SK-N-MC (cell line): Measurements from ENCODE around the gene NXT2.
A peak's percentile ranks its signal among the peaks of the same experiment; 100 is the strongest.
"Not testable (repeated sequence)": the region's sequence is repeated elsewhere in the genome, so short reads cannot be mapped to it uniquely, and the experiment has no call there.

Experiments used
- DNase-seq: peaks from one replicate; pipeline ENCODE4 v3.0.0-alpha.2; 2011; ENCODE audit warnings: low read depth, low spot score
- H3K27ac ChIP-seq: fragments of 200-600 bp; sonication (generic); 2 replicates; pipeline ENCODE4 v1.5.1; 2016; ENCODE audit warnings: mixed run types
- H3K36me3 ChIP-seq: fragments of 200-600 bp; sonication (generic); 2 replicates; pipeline ENCODE4 v1.6.1; 2017; ENCODE audit warnings: antibody characterized with exemption, low read length, mixed read lengths; ENCODE audit not compliant: insufficient read depth
- H3K4me3 ChIP-seq: fragments of 200-600 bp; sonication (generic); 2 replicates; pipeline ENCODE4 v1.5.1; 2016
- H3K9ac ChIP-seq: fragments of 200-600 bp; sonication (generic); 2 replicates; pipeline ENCODE4 v1.8.0; 2017; ENCODE audit warnings: mixed run types, mixed read lengths; ENCODE audit not compliant: insufficient read length
- H3K9me3 ChIP-seq: fragments of 200-600 bp; sonication (generic); 2 replicates; pipeline ENCODE4 v1.6.1; 2017; ENCODE audit warnings: low read depth, mild to moderate bottlenecking, antibody characterized with exemption, low read length, moderate library complexity, mixed read lengths
- EZH2 ChIP-seq: fragments of 200-600 bp; sonication (generic); IDR thresholded peaks from one replicate; pipeline ENCODE4 v1.6.1; 2017; ENCODE audit warnings: antibody characterized with exemption
- FOXP2 ChIP-seq: optimal IDR thresholded peaks from 2 replicates; pipeline ENCODE3; 2011; ENCODE audit warnings: mild to moderate bottlenecking, moderate library complexity; ENCODE audit not compliant: insufficient read depth; ENCODE audit errors: extremely low read length, control extremely low read depth
- POLR2AphosphoS5 ChIP-seq: IDR thresholded peaks from 2 replicates; pipeline ENCODE4 v1.6.1; 2012; ENCODE audit warnings: mild to moderate bottlenecking, low read depth, low read length, borderline replicate concordance

NXT2 gene

DNA sequence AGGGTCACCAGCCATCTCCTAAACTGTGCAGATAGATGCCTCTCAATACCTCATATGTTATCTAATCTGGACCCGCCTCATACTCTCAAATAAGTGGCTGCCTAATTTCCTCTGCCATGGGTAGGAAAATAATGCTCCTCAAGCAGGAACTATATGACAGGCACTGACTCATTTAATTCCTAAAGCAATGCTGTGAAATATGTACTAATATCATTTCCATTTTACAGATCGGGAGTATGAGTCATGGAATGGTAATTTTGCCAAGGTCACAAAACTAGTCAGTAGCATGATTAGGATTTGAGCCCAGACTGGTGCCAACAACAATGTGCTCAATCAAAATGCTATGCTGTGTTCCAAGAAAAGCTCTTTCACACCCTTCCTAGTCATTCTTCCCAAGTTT is 3.0 kb upstream of the NXT2 start:
- TF ChIP-seq POLR2AphosphoS5, result no peak
- no peak for TF ChIP-seq FOXP2
- no peak for TF ChIP-seq EZH2
- no peak for DNase-seq
- Histone ChIP-seq H3K9me3 (no peaks in the 10 kb centered on the region), H3K4me3 (no peak overlapping the region), H3K9ac (no peak overlapping the region), H3K27ac (no peak overlapping the region), H3K36me3 (no peaks in the 10 kb centered on the region)

DNA sequence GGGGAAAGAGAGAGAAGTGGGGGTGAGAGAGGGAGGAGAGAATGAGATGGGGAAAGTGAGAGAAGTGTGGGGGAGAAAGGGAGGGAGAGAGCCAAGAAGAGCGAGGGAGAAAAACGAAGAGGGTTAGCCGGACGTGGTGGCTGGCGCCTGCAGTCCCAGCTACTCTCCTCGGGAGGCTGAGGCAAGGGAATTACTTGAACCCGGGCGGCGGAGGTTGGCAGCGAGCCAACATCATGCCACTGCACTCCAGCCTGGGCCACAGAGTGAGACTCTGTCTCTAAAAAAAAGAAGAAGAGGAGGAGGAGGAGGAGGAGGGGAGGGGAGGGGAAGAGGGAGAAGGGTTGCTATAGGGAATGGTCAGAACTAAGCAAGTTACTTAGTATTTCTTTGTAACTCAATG is 1.7 kb upstream of the NXT2 start:
- Histone ChIP-seq H3K4me3 (no peak overlapping the region), H3K9ac (no peak overlapping the region), H3K27ac (no peak overlapping the region), H3K36me3 (no peaks in the 10 kb centered on the region), H3K9me3 (no peaks in the 10 kb centered on the region)
- DNase-seq, result no peak
- TF ChIP-seq FOXP2, result no peak
- TF ChIP-seq POLR2AphosphoS5, result no peak
- TF ChIP-seq EZH2, result no peak

DNA sequence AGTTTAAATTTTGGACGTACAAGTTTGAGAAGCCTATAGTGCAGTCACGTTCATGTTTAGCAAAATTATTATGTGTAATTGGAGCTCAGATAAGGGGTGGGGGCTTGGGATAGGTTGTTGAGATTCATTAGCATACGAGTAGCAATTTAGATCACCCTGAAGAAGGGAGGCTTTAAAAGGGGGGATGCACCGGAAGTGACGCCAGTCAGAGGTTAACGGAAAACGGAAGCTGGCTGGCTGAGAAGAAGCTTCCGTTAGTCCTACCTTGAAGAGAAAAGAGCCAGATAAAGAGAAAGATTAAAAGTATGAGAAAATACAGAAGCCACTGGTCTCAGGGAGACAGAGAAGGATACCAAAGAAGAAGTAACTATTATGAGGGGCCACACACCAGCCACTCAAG is 1.1 kb upstream of the NXT2 start:
- no peak for DNase-seq
- H3K9ac ChIP-seq, result no peak overlapping the region
- H3K4me3 ChIP-seq, result no peak overlapping the region
- H3K36me3 ChIP-seq, result no peaks in the 10 kb centered on the region
- no peak overlapping the region for H3K27ac ChIP-seq
- TF ChIP-seq EZH2 (no peak), POLR2AphosphoS5 (no peak), FOXP2 (no peak)
- H3K9me3 ChIP-seq, result no peaks in the 10 kb centered on the region

DNA sequence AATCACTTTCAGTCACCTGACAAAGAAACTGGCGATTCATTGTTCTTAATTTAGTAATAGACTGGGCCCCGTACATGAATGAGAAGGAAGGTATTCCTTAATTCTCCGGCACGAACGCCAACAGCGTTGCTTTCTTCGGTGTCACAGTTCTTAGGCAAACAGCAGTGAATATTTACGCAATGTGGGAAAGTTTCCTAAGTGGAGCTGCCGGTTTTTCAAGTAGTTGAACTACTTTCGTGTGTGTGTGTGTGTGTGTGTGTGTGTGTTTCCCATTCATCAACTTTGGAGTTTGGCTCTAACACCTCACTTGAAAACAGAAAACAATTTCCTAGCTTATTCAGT is 651 bp downstream of the NXT2 start:
- no peak overlapping the region; the same call in 1 of the 2 replicates for H3K27ac ChIP-seq
- H3K9me3 ChIP-seq, result no peaks in the 10 kb centered on the region
- peak overlapping the region; percentile 71 for H3K9ac ChIP-seq
- H3K36me3 ChIP-seq, result no peaks in the 10 kb centered on the region
- peak; percentile 16 for DNase-seq
- TF ChIP-seq EZH2 (no peak), FOXP2 (no peak), POLR2AphosphoS5 (no peak)
- H3K4me3 ChIP-seq, result peak overlapping the region; percentile 89

DNA sequence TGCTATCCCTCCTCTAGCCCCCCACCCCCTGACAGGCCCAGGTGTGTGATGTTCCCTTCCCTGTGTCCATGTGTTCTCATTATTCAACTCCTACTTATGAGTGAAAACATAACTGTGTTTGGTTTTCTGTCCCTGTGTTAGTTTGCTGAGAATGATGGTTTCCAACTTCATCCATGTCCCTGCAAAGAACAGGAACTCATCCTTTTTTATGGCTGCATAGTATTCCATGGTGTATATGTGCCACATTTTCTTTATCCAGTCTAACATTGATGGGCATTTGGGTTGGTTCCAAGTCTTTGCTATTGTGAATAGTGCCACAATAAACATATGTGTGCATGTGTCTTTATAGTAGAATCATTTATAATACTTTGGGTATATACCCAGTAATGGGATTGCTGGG is 2.4 kb downstream of the NXT2 start:
- not testable (repeated sequence) for DNase-seq, H3K9me3 ChIP-seq, H3K27ac ChIP-seq, H3K36me3 ChIP-seq, H3K9ac ChIP-seq, H3K4me3 ChIP-seq

DNA sequence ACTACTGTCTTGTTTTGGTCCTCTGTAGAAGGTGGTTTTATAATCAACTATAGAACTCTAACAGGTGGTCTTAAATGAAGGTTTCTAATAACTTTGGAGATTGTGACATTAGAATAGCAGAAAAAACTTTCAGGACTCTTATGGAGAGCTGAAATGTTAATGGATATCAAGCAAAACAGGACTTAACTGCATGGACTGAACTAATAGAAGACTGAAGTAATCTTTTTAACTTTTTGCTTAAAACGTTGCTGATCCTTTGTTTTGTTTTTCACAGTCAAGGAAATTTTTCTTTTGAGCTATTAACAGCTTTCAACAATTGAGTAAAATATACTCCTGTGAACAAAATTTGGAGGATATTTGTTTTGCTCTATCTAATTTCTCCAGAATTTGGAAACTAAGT is 17.2 kb downstream of the NXT2 start:
- no peak overlapping the region for H3K4me3 ChIP-seq
- DNase-seq, result no peak
- TF ChIP-seq FOXP2, result no peak
- no peak for TF ChIP-seq EZH2
- no peak for TF ChIP-seq POLR2AphosphoS5
- H3K9ac ChIP-seq, result no peak overlapping the region
- no peaks in the 10 kb centered on the region for H3K36me3 ChIP-seq
- no peaks in the 10 kb centered on the region for H3K9me3 ChIP-seq
- no peak overlapping the region for H3K27ac ChIP-seq

DNA sequence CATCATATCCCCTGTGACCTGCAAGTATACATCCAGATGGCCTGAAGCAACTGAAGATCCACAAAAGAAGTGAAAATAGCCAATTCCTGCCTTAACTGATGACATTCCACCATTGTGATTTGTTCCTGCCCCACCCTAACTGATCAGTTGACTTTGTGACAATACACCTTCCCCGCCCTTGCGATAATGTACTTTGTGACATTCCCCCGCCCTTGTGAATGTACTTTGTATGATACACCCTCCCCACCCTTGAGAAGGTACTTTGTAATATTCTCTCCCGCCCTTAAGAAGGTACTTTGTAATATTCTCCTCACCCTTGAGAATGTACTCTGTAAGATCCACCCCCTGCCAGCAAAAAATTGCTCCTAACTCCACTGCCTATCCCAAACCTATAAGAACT is 39.4 kb downstream of the NXT2 start:
- H3K4me3 ChIP-seq, H3K9ac ChIP-seq, H3K27ac ChIP-seq, H3K9me3 ChIP-seq, H3K36me3 ChIP-seq, DNase-seq: not testable (repeated sequence)

DNA sequence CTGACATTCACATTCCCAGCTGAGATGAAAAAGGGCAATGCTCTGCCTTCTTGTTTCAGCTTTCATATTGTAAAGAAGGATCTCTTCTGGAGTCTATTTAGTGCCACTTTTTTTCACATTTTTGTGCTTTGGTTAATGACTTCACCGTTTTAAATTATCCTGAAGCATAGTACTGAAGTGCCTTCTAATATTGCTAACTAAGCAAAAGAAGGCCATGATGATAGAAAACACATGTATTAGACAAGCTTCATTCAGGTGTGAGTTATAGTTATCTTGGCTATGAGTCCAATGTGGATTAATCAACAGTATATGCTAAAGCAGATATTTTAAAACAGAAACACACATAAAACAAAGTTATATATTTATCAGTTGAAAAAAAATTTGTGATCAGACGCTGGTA is 40.4 kb downstream of the NXT2 start:
- Histone ChIP-seq H3K36me3 (no peaks in the 10 kb centered on the region), H3K9me3 (no peaks in the 10 kb centered on the region), H3K4me3 (no peak overlapping the region), H3K27ac (no peak overlapping the region), H3K9ac (no peak overlapping the region)
- TF ChIP-seq EZH2 (no peak), POLR2AphosphoS5 (no peak), FOXP2 (no peak)
- no peak for DNase-seq

DNA sequence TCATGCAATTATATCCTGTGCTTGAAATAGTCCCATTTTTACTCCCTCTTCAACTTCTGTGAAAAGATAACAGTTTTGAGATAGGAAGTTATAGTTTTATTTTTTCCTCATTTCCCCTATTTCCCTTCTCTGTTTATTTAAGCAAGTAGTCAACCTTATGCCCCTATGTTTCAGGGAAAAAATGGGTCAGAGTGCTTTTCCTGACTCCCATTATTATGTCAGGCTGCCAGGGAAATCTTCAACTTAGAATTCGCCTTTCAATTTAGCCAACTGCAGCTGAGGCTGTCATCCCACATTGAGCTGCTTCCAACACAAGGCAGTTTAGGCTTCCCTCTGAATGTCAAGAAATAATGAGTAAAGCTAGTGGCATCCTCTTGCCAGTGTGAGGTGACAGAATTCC is 42.3 kb downstream of the NXT2 start:
- no peaks in the 10 kb centered on the region for H3K36me3 ChIP-seq
- H3K4me3 ChIP-seq, result no peak overlapping the region
- DNase-seq, result no peak
- no peak overlapping the region for H3K27ac ChIP-seq
- TF ChIP-seq EZH2 (no peak), POLR2AphosphoS5 (no peak), FOXP2 (no peak)
- no peaks in the 10 kb centered on the region for H3K9me3 ChIP-seq
- no peak overlapping the region for H3K9ac ChIP-seq
